K562 (cell line): Measurements from ENCODE around the gene KLKB1. TPM values are rescaled to one million over a fixed set of nuclear protein-coding genes. Genes with fewer than 3 reads are reported as not detected.

Experiments
- ATAC-seq: fragments of 200-7000 bp; cut with Tn5 transposase; 3 replicates; pipeline ENCODE4 v1.9.1; 2020; ENCODE audit warnings: moderate library complexity
- BruUV-seq: library from RNA; stranded (reverse); fragments of 400-500 nt; replicated peaks from 2 replicates; lab custom pipeline; 2021; lab: Mats Ljungman, UMichigan
- CTCF ChIA-PET: fragments of 300-600 bp; formaldehyde crosslinking; extraction: SDS; loops from one replicate; lab custom pipeline; 2021; ENCODE audit warnings: low intra/inter-chr PET ratio; lab: Yijun Ruan, JAX
- POLR2A ChIA-PET: fragments of 300-600, 350-650 bp; sonication (Branson Sonifier 250); formaldehyde crosslinking; extraction: SDS; loops from one replicate; lab custom pipeline; 2021; ENCODE audit warnings: antibody characterized with exemption, inconsistent platforms; lab: Yijun Ruan, JAX
- DNase-seq, 4 experiments: peaks; one replicate each; pipeline versions ENCODE4 v3.0.0 to v3.0.0-alpha.2; 2011 to 2018; ENCODE audit warnings: low spot score in 3 of 4, mixed read lengths in 3 of 4; ENCODE audit errors: extremely low read depth in 1 of 4
- FAIRE-seq: peaks from 2 replicates; lab custom pipeline; 2011; peaks lifted over from hg19 to GRCh38; lab: Jason Lieb, UNC
- H2AFZ ChIP-seq: 2 replicates; pipeline ENCODE4 v1.6.0; 2011; ENCODE audit warnings: low read depth, low read length, control low read depth, inconsistent platforms
- H3K27ac ChIP-seq: fragments of 200-600 bp; 3 replicates; pipeline ENCODE4 v1.8.0; 2011; ENCODE audit warnings: low read depth, mild to moderate bottlenecking, control low read depth, inconsistent platforms, low read length, moderate library complexity, mixed read lengths; ENCODE audit errors: extremely low read depth
- H3K27me3 ChIP-seq, 2 experiments: fragments of 300-600 bp in 1 of 2; 2 replicates in 1 of 2; 3 replicates in 1 of 2; pipeline versions ENCODE4 v1.6.0 to v1.8.0; 2011; ENCODE audit warnings: inconsistent platforms in 2 of 2, low read length in 2 of 2, mild to moderate bottlenecking in 1 of 2, mixed read lengths in 1 of 2, moderate library complexity in 1 of 2; ENCODE audit not compliant: control insufficient read depth in 2 of 2, insufficient read depth in 2 of 2
- H3K36me3 ChIP-seq: fragments of 300-600 bp; 3 replicates; pipeline ENCODE4 v1.8.0; 2011; ENCODE audit warnings: mild to moderate bottlenecking, low read length, inconsistent platforms; ENCODE audit not compliant: control insufficient read depth, insufficient read depth
- H3K4me1 ChIP-seq, 2 experiments: fragments of 200-600 bp in 1 of 2; replicated peaks in 1 of 2; 2 replicates in 1 of 2; 3 replicates in 1 of 2; pipeline versions ENCODE4 v1.5.1 to v1.8.0; 2011; ENCODE audit warnings: inconsistent platforms in 2 of 2, low read length in 2 of 2, mild to moderate bottlenecking in 1 of 2, mixed read lengths in 1 of 2, moderate library complexity in 1 of 2; ENCODE audit not compliant: control insufficient read depth in 2 of 2, insufficient read depth in 2 of 2
- H3K4me2 ChIP-seq: 2 replicates; pipeline ENCODE4 v1.6.1; 2011; ENCODE audit warnings: low read length, control low read depth, inconsistent platforms, mixed read lengths; ENCODE audit not compliant: insufficient read depth
- H3K4me3 ChIP-seq: fragments of 200-600 bp; sonication (generic), shearing (Covaris generic); 2 replicates; pipeline ENCODE4 v1.5.1; 2016; ENCODE audit warnings: control low read depth, inconsistent platforms
- H3K79me2 ChIP-seq: fragments of 200-600 bp; 3 replicates; pipeline ENCODE4 v1.8.0; 2011; ENCODE audit warnings: low read length, inconsistent platforms; ENCODE audit not compliant: control insufficient read depth, insufficient read depth
- H3K9ac ChIP-seq, 2 experiments: 2 replicates each; pipeline versions ENCODE4 v1.6.0 to v1.6.1; 2011; ENCODE audit warnings: low read depth in 2 of 2, low read length in 2 of 2, control low read depth in 1 of 2, inconsistent platforms in 1 of 2, mild to moderate bottlenecking in 1 of 2, mixed read lengths in 1 of 2; ENCODE audit not compliant: insufficient read depth in 1 of 2
- H3K9me1 ChIP-seq: one replicate; pipeline ENCODE4 v1.6.0; 2011; ENCODE audit warnings: inconsistent platforms, mild to moderate bottlenecking, low read length, moderate library complexity; ENCODE audit not compliant: control insufficient read depth, insufficient read depth
- H3K9me3 ChIP-seq: replicated peaks from 2 replicates; pipeline ENCODE4 v1.5.1; 2011; ENCODE audit warnings: low read depth, low read length, inconsistent platforms; ENCODE audit not compliant: control insufficient read depth, insufficient read depth
- H4K20me1 ChIP-seq: replicated peaks from 2 replicates; pipeline ENCODE4 v1.6.1; 2011; ENCODE audit warnings: low read length, inconsistent platforms, mixed read lengths; ENCODE audit not compliant: control insufficient read depth, insufficient read depth
- BCLAF1 ChIP-seq, 2 experiments: fragments of 450-650 bp in 1 of 2; IDR thresholded peaks; 2 replicates each; pipeline ENCODE4 v1.6.1; 2011 to 2017; ENCODE audit warnings: low read depth in 2 of 2, antibody characterized with exemption in 1 of 2, borderline replicate concordance in 1 of 2, low read length in 1 of 2, mild to moderate bottlenecking in 1 of 2, mixed read lengths in 1 of 2; ENCODE audit not compliant: control insufficient read depth in 1 of 2
- CBFA2T3 ChIP-seq: fragments of 450-650 bp; IDR thresholded peaks from 2 replicates; pipeline ENCODE4 v1.6.1; 2017
- MEIS2 ChIP-seq: fragments of 450-650 bp; IDR thresholded peaks from 2 replicates; pipeline ENCODE4 v1.6.1; 2014; ENCODE audit warnings: mild to moderate bottlenecking; ENCODE audit not compliant: partially characterized antibody
- ZBTB9 ChIP-seq: fragments of 450-650 bp; formaldehyde crosslinking; IDR thresholded peaks from 2 replicates; pipeline ENCODE4 v1.4.0; 2020; ENCODE audit warnings: mild to moderate bottlenecking, moderate library complexity
- ZNF24 ChIP-seq: fragments of 450-650 bp; IDR thresholded peaks from 2 replicates; pipeline ENCODE4 v1.6.1; 2016
- ZNF445 ChIP-seq: fragments of 250-450 bp; sonication (Bioruptor Pico); IDR thresholded peaks from 2 replicates; pipeline ENCODE4 v1.4.0; 2020; ENCODE audit warnings: low read depth, mild to moderate bottlenecking, moderate library complexity
- WGBS: fragments of 100-300 bp; shearing (Covaris generic); methylation state at CpG from one replicate; pipeline ENCODE4 v1.1.6; 2016; ENCODE audit warnings: low coverage, mixed read lengths; ENCODE audit not compliant: insufficient coverage; ENCODE audit errors: missing lambda C conversion rate; 5-methylcytosine and 5-hydroxymethylcytosine counted together
- in situ Hi-C: fragments of 300-500 bp; cut with MboI; formaldehyde crosslinking; loops from 4 replicates; pipeline ENCODE4 v1.15.0; 2018; ENCODE audit warnings: inconsistent platforms, mixed read lengths
- intact Hi-C: fragments of 100-400 bp; cut with micrococcal nuclease; formaldehyde crosslinking; loops from 2 replicates; pipeline ENCODE4 v1.14.2; 2022
- polyA plus RNA-seq, 8 experiments: library from polyadenylated mRNA; depleted of rRNA in 4 of 8; stranded (reverse) in 5 of 8; unstranded in 3 of 8; fragments of >200 nt; fragmentation: Nextera tagmentation in 2 of 8; fragmentation: Illumina TruSeq in 1 of 8; extraction: Ambion mirVana in 2 of 8; extraction: Trizol in 1 of 8; gene quantifications; 2 replicates each; pipeline versions ENCODE4 v1.2.1 to v1.2.3, GENCODE V29; 2011 to 2014; ENCODE audit warnings: inconsistent platforms in 1 of 8, missing spikeins in 1 of 8
- total RNA-seq, 7 experiments: library from RNA; depleted of rRNA in 6 of 7; stranded (reverse); fragments of >200 nt in 6 of 7; fragmentation: Illumina TruSeq in 2 of 7; extraction: Trizol in 2 of 7; gene quantifications; 2 replicates each; pipeline versions ENCODE4 v1.2.1 to v1.2.3, GENCODE V29; 2011 to 2021; ENCODE audit warnings: low replicate concordance in 1 of 7
- TF ChIP-seq, protein P1 (sequence below): fragments of 250-450 bp; sonication (Bioruptor Pico); IDR thresholded peaks from 2 replicates; pipeline ENCODE4 v1.4.0; 2020; ENCODE audit warnings: mild to moderate bottlenecking, moderate library complexity
- TF ChIP-seq, protein P2 (sequence below): sonication (generic); formaldehyde crosslinking; IDR thresholded peaks from 2 replicates; pipeline ENCODE4 v1.8.1; 2022; ENCODE audit warnings: missing genetic modification reagents

Gene KLKB1
- total and polyA plus RNA-seq, 9 of the 15 experiments (the other 6 are each of a cell fraction or from before 2014, with no cell fraction given), result 0.27 TPM; not detected in 8

- TF ChIP-seq, protein P1, sequence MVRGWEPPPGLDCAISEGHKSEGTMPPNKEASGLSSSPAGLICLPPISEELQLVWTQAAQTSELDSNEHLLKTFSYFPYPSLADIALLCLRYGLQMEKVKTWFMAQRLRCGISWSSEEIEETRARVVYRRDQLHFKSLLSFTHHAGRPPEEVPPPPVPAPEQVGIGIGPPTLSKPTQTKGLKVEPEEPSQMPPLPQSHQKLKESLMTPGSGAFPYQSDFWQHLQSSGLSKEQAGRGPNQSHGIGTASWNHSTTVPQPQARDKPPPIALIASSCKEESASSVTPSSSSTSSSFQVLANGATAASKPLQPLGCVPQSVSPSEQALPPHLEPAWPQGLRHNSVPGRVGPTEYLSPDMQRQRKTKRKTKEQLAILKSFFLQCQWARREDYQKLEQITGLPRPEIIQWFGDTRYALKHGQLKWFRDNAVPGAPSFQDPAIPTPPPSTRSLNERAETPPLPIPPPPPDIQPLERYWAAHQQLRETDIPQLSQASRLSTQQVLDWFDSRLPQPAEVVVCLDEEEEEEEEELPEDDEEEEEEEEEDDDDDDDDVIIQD, result no peak
These were observed 23.2 kb upstream of the KLKB1 start (continued) for GRCh38 chr4:186204103-186204559.

- Histone ChIP-seq H3K4me3 (no peak overlapping the region), H3K4me1 (peaks cover 0 to 7% of the 10 kb centered on the region in 2 experiments; a peak in 3 of 5 replicates), H3K27me3 (no peaks in the 10 kb centered on the region), H3K4me2 (peak overlapping the region; percentile 48), H3K36me3 (no peaks in the 10 kb centered on the region), H4K20me1 (no peaks in the 10 kb centered on the region), H3K9me3 (no peaks in the 10 kb centered on the region), H3K27ac (peak overlapping the region; percentile 21; the same call in 1 of the 3 replicates), H3K79me2 (no peaks in the 10 kb centered on the region), H3K9ac (peak overlapping the region in 1 of 2 experiments; percentile 28; a peak in 1 of 4 replicates), H3K9me1 (no peaks in the 10 kb centered on the region), H2AFZ (peak overlapping the region; percentile 46)
- 64% methylated on average over 13 of the region's 13 CpGs for WGBS
- intact Hi-C loops (no loop called here), in situ Hi-C loops (no loop called here)
- BruUV-seq, result no TSS peak
- DNase-seq, result no peak
- ATAC-seq, result no peak
- no peak for FAIRE-seq
- POLR2A ChIA-PET, result no interaction called here
- CTCF ChIA-PET, result no interaction called here
- TF ChIP-seq ZBTB9 (CRISPR knock-in tag) (no peak), CBFA2T3 (no peak), BCLAF1 (IDR thresholded peaks at IDR 0.05; ENCODE audit: borderline replicate concordance in 1 of 2, control insufficient read depth in 1 of 2, low read depth in 2 of 2, low read length in 1 of 2) (no peak), ZNF24 (no peak), MEIS2 (no peak), ZNF445 (CRISPR knock-in tag) (no peak)
- TF ChIP-seq, protein P2, sequence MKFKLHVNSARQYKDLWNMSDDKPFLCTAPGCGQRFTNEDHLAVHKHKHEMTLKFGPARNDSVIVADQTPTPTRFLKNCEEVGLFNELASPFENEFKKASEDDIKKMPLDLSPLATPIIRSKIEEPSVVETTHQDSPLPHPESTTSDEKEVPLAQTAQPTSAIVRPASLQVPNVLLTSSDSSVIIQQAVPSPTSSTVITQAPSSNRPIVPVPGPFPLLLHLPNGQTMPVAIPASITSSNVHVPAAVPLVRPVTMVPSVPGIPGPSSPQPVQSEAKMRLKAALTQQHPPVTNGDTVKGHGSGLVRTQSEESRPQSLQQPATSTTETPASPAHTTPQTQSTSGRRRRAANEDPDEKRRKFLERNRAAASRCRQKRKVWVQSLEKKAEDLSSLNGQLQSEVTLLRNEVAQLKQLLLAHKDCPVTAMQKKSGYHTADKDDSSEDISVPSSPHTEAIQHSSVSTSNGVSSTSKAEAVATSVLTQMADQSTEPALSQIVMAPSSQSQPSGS (CRISPR knock-in tag), result no peak
These were observed 22.6 kb upstream of the KLKB1 start for GRCh38 chr4:186204686-186205085.
